ENCODE data around the gene MRPL44. TPM values are rescaled to one million over a fixed set of nuclear protein-coding genes. Genes with fewer than 3 reads are reported as not detected.
"Not testable (repeated sequence)": the region's sequence is repeated elsewhere in the genome, so short reads cannot be mapped to it uniquely, and the experiment has no call there.

MRPL44 gene
- total RNA-seq, 1 donor from 2014 or later = 28.6 TPM

DNA sequence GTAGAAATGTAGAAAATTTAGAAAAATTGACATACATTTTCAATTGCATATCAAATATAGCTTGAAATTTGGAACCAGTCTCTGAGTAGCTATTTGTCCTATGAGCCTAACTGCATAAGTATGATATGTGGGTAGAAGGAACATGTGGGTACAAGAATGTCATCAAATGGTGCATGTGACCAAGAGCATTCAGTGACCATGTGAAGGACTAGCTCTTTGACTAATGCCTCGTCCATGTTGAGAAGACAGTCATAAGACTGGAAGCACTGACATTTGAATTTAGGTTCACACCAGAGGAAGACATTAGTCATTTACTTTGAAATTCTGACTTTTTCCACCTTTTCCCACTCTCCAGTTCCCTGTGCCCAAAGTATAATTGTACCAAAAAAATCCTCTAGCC lies 12.6 kb downstream of the MRPL44 start:
- DNase-seq (ENCODE audit: low read depth in 2 of 2) = no peak

DNA sequence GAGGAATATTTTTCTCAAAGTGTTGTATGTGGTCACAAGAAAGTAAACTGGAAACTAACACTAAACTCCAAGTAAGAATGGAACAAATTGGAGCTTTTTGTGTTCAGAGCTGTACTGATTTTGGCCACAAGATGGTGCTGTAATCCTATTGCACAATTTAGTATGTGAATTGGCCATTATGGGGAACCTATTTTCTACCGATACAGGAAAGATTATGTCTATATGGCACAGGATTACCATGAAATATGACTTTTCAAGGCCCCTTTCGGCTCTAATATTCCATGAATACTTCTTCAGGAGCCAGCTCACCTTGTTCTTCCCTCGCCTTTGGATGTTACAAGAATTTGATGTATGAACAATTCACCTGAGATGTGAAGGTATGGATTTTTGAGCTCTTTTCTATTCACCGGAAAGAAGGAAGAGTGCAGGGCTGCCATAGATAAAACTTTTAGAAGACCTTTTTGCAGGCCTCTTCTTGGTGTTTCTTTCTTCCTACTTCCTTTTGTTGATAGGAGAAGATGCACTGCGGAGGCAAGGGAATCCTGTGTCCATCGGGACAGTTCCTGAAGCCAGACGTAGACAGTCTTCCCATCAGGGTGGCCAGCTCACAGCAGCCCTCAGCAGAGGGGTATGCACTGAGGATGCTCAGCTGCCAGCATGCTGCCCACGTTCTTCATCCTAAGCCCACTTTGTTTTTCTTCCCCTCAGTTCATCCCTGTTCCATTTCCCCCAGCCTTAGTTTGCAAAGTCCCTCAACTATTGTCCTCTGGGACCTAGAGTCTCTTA lies 13.3 kb downstream of the MRPL44 start:
- peak; percentile 40 to 61 for DNase-seq (ENCODE audit: low read depth in 2 of 2)

DNA sequence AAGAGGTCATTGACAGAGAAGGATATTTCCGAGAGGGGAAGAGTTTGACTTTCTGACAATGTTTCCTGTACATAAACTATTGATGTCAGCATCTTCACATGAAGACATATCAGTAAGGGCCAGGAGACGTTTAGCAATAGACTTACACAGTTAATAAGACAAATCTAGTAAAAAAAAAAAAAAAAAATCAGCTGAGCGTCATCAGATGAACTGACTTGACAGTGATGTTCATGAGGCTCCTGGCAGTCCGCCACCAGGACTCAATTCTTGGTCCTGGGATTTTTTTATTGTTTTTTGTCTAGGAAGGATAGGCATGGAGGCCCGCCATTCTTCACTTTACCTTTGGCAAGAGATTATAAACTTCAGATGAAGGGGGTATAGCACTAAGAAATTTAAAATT lies 14.5 kb downstream of the MRPL44 start:
- DNase-seq (ENCODE audit: low read depth in 2 of 2) = no peak

DNA sequence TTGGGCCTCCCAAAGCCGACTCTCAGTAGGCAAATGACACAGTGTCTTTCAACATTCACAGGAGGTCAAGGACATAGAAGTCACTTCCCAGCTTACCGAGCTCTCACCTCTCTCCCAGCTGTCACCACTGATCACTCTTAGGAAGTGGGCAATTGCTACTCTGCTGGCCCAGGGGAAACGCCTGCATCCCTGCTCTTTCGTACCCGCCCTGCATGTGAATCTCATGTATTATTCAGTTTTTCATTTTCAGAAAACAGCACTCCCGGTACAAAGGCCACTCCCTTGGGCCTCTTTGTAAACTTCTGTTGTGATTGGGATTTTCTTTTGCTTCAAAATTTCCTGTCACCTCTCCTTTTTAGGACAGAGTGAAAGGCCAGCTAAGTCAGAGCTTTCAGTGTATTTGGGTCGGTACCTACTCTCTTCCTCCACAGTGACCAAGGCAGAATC lies 15.4 kb downstream of the MRPL44 start:
- DNase-seq (ENCODE audit: low read depth in 2 of 2) = no peak

DNA sequence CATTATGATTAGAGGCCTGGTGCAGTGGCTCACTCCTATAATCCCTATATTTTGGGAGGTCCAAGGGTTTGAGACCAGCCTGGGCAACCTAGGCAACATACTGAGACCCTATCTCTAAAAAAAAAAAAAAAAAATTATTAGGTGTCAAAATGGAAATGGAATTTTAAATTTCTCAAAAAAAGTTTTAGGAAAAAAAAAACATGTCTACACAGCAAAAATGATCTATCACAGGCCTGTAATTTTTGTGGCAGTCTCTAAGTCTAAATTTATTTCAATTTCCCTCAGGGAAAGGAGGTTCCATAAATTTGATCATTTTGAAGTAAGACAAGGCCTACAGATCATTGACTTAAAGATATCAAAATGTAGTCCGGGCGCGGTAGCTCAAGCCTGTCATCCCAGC lies 16.3 kb downstream of the MRPL44 start:
- no peak for DNase-seq (ENCODE audit: low read depth in 2 of 2)

DNA sequence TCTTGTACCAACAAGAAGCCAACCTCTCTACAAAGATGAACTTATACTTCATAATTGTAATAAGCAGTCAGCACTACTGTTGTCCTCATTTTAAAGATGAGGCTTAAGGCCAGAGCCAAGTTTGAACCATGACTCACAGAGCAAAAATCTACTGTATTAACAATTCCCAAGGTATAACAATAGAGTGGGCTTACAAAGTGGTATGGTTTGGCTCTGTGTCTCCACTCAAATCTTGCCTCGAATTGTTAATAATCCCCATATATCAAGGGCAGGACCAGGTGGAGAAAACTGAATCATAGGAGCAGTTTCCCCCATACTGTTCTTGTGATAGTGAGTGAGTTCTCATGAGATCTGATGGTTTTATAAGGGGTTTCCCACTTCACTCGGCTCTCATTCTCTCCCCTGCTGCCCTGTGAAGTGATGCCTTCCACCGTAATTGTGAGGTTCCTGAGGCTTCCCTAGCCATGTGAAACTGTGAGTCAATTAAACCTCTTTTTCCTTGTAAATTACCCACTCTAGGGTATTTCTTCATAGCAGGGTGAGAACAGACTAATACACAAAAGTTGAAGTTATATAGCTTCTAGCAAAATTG lies 19.5 kb downstream of the MRPL44 start:
- peak in 1 of 2 donors; percentile 83 for DNase-seq (ENCODE audit: low read depth in 2 of 2)

DNA sequence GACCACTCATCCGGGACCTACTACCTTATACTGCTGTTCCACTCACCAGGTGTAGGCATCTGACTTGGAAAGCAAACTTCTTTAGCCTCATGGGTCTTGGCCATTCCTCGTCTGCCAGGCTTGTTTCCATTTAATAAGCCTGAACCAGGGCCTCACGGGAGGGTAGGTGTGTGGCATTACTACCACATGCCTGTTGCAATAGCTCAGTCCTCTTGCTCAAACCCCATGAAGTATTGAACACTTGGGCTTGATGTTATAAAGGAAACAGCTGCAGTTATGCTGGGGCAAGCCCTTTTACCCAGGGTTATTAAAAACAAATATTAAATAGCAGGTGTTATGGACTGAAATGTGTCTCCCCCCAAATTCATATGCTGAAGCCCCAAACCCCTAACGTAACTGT lies 21.2 kb downstream of the MRPL44 start:
- no peak for DNase-seq (ENCODE audit: low read depth in 2 of 2)

DNA sequence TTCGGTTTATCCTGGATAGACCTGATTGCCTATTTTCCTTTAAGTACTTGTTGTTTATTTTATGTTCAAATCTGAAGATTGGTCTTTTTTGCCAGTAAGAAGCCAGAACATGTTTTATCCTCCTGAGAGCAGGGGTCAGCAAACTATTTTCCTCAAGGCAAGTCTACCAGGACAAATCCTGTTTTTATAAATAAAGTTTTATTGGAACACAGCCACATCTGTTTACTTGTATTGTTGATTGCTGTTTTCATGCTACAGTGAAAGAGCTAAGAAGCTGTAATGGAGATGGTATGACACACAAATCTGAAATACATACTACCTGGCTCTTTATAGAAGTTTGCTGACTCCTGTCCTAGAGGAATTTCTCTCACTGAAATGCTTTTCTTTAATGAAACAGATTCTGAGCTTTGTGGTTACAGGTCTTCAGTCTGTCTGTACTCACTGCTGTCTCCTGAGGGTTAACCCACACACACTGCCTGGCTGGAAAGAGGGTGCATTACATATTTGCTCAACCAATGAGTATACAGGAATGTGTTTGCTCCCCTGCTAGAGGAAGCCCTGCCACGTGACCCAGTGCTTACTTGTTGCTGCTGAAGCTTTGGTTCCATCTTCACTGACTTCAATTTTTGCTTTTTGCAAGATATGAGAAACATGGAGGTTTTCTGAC lies 22.6 kb downstream of the MRPL44 start:
- DNase-seq (ENCODE audit: low read depth in 2 of 2) = no peak

DNA sequence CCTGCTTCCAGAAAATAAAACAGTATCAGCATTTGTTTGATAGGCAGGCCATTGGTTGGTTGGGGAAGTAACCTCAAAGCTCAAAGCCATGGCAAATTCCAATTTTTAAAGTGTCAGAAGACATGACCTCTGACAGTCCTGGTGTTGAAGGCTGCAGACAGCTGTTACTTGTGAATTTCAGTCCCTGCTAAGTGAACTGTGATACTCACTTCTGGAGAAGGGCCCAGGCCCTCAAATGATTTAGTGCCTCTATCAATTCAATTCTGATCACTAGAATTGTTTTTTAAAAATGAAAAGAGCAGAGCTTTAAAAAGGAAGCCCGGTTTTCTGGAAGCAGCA lies 23.1 kb downstream of the MRPL44 start:
- DNase-seq (ENCODE audit: low read depth in 2 of 2) = no peak

DNA sequence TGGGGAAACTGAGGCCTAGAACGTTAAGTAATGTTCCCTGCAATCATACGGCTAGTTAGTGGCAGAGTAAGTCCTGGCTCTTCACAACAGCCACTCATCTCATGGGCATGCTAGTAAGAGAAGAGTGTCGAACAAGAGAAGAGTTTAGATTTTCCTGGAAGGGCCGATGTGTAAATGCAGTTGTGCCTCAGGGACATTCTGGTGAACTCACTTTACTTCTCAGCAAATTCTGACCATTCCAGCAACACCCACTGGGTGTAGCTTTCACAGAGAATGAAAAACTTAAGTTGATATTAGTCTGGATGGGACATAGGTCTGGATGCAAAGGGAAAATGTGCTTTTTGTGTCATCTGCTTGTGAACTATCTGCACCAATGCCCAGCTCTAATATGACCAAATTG lies 23.5 kb downstream of the MRPL44 start:
- no peak for DNase-seq (ENCODE audit: low read depth in 2 of 2)

DNA sequence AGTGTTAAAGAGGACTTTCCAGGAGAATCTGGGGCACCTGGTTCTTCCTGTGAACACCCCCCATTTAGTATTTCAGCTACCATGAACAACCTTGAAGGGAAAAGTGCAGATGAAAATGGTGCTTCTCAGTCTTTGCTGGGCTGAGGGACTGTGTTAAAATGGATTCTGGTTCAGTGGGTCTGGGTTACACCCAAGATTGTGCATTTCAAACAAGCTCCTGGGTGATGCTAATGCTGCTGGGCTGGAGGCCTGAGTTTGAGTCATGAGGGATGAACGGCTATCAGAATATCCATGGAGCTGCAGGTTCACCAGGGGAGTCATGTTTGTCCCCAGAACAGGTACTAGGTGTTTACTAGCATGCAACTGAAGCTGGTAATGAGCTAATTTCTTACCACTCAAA lies 24.0 kb downstream of the MRPL44 start:
- no peak for DNase-seq (ENCODE audit: low read depth in 2 of 2)

DNA sequence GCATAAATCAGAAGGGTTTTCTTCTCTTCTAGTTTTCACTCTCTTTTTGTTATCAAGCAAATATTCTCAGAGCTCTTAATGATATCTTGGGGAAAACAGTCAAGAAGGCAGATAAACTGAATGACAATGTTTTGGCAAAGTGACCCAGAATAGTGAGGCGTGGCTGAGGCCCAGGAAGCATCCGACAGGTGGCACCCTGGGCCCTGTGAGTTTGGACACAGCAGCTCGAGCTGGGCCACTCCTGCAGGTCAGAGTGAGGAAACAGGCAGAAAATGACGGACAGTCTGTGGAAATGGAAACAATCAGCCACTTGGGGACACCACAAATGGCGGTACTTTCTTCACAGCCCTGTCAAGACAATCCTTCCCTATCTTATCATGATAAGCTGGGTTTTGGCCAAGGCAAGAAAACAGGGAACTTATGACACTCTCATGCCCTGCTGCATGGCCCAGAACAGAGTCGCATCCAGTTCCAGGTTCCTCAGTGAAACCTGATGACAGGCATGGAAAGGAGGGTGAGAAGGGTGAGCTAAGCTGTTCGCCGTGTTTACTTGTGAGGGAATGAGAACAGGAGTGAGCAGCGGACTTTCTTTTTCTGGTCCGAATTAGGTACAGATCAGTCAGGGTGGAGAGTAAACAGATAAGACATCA lies 32.1 kb downstream of the MRPL44 start:
- no peak for DNase-seq (ENCODE audit: low read depth in 2 of 2)

DNA sequence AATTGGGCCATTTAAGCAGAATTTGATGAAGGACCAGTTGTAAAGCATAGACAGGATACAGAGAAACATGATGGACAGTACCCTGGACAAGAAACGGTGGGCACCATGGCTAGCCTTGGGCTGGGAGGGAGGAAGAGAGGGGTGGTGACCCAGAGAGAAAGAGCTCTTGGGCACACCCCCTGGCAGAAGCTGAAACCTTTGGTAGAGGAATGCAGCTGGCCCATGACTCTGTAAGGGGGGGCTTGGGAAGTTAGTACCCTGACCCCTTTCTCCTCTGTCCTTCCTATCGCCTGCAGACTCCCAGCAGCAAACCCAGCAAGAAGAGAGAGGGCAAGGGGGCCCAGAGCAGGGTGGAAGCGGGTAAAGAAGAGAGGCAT lies 32.6 kb downstream of the MRPL44 start:
- no peak for DNase-seq (ENCODE audit: low read depth in 2 of 2)

DNA sequence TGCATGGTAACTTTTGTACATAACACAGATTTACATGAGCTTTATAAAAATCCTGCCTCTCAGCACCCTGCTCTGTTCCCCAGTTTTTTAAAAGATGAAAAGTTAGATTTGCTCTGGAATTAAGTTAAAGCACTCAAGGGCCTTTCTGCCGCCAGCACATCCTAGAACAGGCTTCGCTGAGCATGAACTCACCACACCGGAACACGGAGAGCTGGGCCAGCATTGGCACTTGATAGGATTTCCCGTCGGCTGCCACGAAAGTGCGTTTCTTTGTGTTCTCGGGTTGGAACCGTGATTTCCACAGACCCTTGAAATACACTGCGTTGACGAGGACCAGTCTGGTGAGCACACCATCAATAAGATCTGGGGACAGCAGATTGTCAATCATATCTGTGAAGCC lies 34.3 kb downstream of the MRPL44 start:
- no peak for DNase-seq (ENCODE audit: low read depth in 2 of 2)

DNA sequence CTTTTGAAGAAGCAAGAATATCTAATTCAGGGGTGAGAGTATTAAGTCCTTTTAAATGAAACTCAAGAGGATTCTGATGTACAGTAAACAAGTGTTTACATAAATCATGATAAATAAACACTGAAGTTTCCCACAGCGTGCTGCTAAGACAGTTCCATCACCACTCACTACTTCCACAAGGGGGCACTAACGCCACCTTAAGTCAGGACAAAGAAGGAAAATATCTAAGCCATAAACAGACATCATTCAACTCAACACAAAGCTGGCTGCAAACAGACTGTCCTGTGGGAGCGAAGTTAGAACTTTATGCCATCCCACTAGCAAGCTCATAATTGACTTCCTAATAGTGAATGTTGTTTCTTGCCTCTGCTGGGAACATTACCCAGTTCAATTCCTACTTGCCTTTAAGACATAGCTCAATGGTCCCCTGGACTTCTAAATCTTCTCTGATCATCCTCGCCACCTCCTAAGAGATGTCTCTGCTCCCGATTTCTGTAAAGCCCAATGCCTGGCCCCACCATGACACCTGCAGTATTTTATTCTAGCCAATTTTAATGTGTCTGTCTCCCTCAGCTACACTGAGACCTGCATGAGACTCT lies 36.5 kb downstream of the MRPL44 start:
- DNase-seq (ENCODE audit: low read depth in 2 of 2) = peak; percentile 66 to 81

DNA sequence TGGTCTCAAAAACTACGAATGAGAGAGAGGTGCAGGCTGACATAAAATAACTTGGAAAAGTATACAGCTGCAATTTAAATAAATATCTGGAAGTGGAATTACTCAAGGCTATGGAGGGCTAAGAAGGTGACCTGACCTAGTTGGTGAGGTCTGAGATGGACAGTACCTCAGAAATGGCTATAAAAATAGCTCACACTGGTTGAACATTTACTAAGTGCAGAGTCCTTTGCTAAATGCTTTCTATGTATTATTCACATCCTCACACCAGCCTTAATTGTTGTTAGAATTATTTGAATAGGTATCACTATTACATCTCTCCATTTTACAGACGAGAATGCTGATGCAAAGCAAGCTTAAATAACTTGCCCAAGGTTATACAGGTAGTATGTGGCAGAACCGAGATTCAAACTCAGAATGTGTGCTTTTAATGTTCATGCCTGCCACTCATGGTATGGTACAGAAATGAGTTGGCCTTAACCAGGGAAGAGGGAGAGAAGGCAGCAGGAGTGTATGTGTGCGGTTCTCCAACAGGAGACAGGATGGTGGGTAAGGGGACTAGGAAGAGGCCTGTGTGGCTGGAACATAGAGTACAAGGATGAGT lies 37.4 kb downstream of the MRPL44 start:
- DNase-seq (ENCODE audit: low read depth in 2 of 2) = no peak

DNA sequence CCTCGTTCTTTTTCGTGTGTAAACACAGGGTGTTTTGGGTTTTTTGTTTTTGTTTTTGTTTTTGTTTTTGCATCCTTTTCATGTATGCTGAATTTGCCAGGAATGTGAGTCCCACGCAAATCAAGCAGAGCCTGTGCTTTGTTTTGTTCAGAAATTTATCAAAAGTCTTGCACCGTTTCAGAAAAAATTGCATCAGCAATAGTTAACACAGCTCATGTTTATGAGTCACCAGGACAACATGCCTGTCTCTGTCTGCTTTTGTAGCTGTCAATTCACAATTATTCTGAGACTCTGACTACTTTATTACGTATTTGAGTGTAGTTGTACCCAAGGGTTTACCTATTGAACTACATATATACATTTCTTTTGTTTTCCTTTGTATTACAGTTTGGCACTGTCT lies 38.3 kb downstream of the MRPL44 start:
- peak in 1 of 2 donors; percentile 29 for DNase-seq (ENCODE audit: low read depth in 2 of 2)

DNA sequence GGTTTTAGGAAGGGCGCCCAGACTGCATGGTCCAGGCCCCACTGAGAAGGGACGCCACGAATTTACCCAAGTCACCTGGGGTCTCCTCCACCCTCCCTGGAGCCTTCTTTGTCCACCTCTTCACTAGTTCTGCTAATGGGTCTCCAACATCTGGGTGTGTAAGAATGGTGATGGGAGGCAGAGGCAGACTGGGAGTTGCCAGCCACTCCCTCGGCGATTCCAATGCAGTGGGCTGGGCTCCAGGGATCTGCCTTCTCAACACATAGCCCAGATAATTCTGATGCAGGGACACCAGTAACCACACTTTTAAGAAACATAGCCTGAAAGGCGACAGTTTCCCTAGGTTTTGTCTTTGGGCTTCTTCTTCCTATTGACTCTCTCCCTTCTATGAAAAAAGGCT lies 39.1 kb downstream of the MRPL44 start:
- DNase-seq (ENCODE audit: low read depth in 2 of 2) = no peak

DNA sequence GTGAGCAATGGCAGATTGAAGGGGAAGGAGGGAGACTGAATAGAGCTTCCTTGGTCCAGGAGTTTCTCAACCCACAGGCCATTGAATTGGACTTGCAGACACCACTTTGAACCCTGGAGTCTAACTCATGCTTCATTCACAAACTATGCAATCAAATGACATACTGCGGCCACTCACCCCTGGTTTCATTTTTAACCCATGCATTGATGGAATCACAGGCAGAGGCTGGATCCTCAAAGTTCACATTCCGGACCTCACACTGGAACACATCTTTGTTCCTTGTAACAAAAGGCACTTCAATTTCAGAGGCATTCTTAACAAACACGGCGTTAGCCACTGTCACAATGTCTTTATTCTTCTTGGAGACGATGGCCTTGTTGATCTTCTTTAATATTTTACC lies 40.7 kb downstream of the MRPL44 start:
- DNase-seq (ENCODE audit: low read depth in 2 of 2) = no peak

DNA sequence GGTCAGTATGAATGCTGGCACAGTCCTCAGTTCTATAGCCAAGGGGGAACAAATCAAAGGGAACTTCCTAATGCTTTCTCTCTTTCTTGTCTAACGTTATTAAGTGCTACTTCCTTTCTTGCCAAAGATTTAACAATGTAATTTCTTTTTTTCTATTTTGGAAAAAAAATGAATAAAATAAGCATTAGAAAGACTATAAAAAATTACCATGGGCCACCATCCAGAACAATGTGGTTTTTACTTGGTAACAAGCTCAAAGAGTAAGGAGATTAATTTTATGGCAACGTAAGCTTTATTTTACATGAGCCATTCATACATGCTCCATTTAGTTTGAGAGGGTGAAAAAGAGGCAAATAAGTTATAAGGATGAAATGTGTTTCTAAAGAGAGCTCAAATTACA lies 41.7 kb downstream of the MRPL44 start:
- DNase-seq (ENCODE audit: low read depth in 2 of 2) = no peak

DNA sequence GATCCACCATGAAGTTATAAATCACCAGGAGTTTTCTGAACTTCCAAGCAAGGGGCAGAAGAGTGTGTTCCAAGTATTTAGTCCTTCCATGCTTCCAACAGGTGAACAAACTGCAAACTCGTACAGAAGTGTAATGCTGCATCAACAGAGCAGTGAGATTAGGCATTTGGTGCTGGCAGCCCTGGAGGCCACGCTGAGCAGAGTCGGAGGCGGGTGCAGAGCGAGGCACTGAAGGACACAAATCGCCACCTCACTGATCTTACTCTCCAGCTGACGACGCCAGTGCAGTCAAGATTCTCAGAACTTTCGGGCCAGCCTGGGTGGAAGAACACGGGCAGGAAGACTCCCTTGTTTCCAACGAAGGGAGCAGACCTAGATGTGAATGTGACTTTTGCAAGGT lies 42.6 kb downstream of the MRPL44 start:
- DNase-seq (ENCODE audit: low read depth in 2 of 2) = no peak

DNA sequence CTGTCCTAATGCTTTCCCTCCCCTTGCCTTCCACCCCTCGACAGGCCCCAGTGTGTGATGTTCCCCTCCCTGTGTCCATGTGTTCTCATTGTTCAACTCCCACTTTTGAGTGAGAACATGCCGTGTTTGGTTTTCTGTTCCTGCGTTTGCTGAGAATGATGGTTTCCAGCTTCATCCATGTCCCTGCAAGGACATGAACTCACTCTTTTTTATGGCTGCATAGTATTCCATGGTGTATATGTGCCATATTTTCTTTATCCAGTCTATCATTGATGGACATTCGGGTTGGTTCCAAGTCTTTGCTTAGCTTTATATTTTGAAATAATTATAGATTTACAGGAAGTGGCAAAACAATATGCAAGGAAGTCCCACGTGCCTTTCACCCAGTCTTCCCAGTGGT lies 43.4 kb downstream of the MRPL44 start:
- not testable (repeated sequence) for DNase-seq (ENCODE audit: low read depth in 2 of 2)
